ENCODE data around the gene TCFL5. TPM values are rescaled to one million over a fixed set of nuclear protein-coding genes. Genes with fewer than 3 reads are reported as not detected.
A peak's percentile ranks its signal among the peaks of the same experiment; 100 is the strongest.

The TCFL5 gene
- total and polyA plus RNA-seq, 10 donors, result 4.1 to 8.8 (median 6.3) TPM

DNA sequence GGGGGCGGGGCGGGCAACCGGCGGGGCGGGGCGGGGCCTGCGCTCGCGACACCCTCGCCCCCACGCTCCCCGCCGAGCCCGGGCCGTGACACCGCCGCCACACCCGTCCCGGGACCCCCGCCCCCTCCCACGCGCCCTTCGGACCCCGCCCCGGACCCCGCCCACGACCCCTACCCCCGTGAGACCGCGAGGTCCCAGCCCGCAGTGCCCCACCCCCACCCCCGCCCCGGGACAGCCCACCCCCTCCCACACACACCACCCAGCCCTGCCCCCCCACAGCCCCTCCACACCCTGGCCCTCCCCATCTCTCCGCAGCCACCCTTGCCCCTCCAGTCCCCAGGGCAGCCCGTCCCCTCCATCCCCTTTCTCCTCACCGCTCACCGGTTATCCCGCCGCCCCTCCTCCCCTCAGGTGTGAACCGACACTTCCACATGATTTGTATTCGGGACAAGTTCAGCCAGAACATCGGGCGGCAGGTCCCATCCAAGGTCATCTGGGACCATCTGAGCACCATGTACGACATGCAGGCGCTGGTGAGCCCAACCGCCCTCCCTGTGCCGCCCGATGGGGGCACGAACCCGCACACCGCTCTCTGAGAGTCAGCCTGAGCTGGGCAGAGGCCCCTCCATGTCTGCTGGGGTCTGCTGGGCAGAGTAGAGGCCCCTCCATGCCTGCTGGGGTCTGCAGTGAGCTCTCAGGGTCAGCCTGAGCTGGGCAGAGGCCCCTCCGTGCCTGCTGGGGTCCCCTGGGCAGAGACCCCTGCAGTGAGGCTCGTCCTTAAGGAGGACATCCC, 64.7 kb downstream of the TCFL5 start:
- H3K4me1 ChIP-seq, result peaks cover 5 to 61% (median 38%) of the 10 kb centered on the region in 6 donors
- no peaks in the 10 kb centered on the region for H3K9me3 ChIP-seq
- H3K4me3 ChIP-seq, result peak overlapping the region; percentile 47 to 73 (median 62)
- no peaks in the 10 kb centered on the region for H3K27me3 ChIP-seq (replicated peaks in 1 of 7)
- no peak for DNase-seq
- 22 to 66% (median 31%) methylated on average over 16 to 52 of the region's 53 CpGs for WGBS, 5 donors
- TF ChIP-seq POLR2A (IDR thresholded peaks at IDR 0.05) (no peak), POLR2AphosphoS5 (IDR thresholded peaks at IDR 0.05) (no peak)
- TF ChIP-seq, protein P1, sequence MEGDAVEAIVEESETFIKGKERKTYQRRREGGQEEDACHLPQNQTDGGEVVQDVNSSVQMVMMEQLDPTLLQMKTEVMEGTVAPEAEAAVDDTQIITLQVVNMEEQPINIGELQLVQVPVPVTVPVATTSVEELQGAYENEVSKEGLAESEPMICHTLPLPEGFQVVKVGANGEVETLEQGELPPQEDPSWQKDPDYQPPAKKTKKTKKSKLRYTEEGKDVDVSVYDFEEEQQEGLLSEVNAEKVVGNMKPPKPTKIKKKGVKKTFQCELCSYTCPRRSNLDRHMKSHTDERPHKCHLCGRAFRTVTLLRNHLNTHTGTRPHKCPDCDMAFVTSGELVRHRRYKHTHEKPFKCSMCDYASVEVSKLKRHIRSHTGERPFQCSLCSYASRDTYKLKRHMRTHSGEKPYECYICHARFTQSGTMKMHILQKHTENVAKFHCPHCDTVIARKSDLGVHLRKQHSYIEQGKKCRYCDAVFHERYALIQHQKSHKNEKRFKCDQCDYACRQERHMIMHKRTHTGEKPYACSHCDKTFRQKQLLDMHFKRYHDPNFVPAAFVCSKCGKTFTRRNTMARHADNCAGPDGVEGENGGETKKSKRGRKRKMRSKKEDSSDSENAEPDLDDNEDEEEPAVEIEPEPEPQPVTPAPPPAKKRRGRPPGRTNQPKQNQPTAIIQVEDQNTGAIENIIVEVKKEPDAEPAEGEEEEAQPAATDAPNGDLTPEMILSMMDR (IDR thresholded peaks at IDR 0.05 in 8 of 11, conservative IDR thresholded peaks at IDR 0.05 in 3 of 11), result no peak
- peak overlapping the region; percentile 91 to 98 (median 94) for H3K27ac ChIP-seq
- H3K36me3 ChIP-seq, result peaks cover 0 to 40% (median 37%) of the 10 kb centered on the region in 6 donors
- intact Hi-C loops (cut with DNase I; ENCODE audit: low total_unique reads), result no loop called here

DNA sequence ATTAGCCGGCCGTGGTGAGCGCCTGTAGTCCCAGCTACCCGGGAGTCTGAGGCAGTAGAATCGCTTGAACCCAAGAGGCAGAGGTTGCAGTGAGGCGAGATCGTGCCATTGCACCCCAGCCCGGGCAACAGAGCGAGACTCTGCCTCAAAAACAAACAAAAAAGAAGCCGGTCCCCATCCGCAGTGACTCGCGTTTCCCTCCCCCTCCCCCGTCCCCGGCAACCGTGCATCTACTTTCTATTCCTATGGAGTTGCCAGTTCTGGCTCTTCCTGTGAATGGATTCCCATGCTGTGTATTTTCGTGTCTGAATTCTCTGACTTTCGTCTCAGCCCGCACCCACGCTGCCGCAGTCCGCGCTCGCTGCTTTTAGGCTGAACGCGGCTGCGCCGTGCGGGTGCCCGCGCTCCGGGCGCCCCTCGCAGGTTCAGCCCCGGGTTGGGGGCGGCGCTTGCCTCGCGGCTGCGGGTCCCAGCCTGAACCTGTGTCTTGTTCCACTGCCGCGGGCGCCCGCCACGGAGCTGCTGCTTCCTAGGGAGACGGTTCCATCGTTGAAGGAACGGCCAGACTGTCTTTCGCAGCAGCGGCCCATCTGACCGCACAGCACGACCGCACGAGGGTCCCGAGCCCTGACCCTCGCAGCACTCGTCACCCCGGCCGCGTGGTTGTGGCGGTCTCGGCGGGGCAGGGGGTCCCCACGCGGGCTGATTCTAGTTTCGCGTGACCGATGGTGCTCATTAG, 66.4 kb downstream of the TCFL5 start:
- Histone ChIP-seq H3K4me3 (peak overlapping the region; percentile 47 to 73 (median 64)), H3K9me3 (no peaks in the 10 kb centered on the region), H3K4me1 (peaks cover 5 to 70% (median 46%) of the 10 kb centered on the region in 6 donors), H3K36me3 (peaks cover 0 to 27% (median 24%) of the 10 kb centered on the region in 6 donors), H3K27ac (peak overlapping the region; percentile 57 to 98 (median 94)), H3K27me3 (replicated peaks in 1 of 7) (no peaks in the 10 kb centered on the region)
- TF ChIP-seq POLR2A (IDR thresholded peaks at IDR 0.05) (no peak), POLR2AphosphoS5 (IDR thresholded peaks at IDR 0.05) (peak; percentile 44 to 68 (median 62))
- peak; percentile 93 for DNase-seq
- intact Hi-C loops (cut with DNase I; ENCODE audit: low total_unique reads), result no loop called here
- WGBS, 5 donors, result 0 to 1% (median 1%) methylated on average over 48 to 68 of the region's 68 CpGs

GRCh38 chr20:62794007-62794724, 67.5 kb downstream of the TCFL5 start:
- Histone ChIP-seq H3K4me1 (peaks cover 5 to 70% (median 46%) of the 10 kb centered on the region in 6 donors), H3K9me3 (no peaks in the 10 kb centered on the region), H3K27ac (peak overlapping the region; percentile 89 to 98 (median 94)), H3K4me3 (peak overlapping the region; percentile 47 to 73 (median 64)), H3K36me3 (peaks cover 0 to 17% (median 14%) of the 10 kb centered on the region in 6 donors), H3K27me3 (replicated peaks in 1 of 7) (no peaks in the 10 kb centered on the region)
- TF ChIP-seq, protein P1 (IDR thresholded peaks at IDR 0.05 in 8 of 11, conservative IDR thresholded peaks at IDR 0.05 in 3 of 11), result peak in 3 of 11 experiments; percentile 22 to 39 (median 24)
- peak; percentile 93 to 97 (median 96) for TF ChIP-seq POLR2AphosphoS5 (IDR thresholded peaks at IDR 0.05)
- peak; percentile 62 to 75 (median 62) for TF ChIP-seq POLR2A (IDR thresholded peaks at IDR 0.05)
- peak; percentile 100 for DNase-seq
- intact Hi-C loops (cut with DNase I; ENCODE audit: low total_unique reads), result loop anchor here (5.0 kb wide), 2 partner anchors 127 to 292 kb away; no protein-coding TSS in a partner anchor
- WGBS, 5 donors, result 1 to 2% (median 1%) methylated on average over 30 to 69 of the region's 69 CpGs

DNA sequence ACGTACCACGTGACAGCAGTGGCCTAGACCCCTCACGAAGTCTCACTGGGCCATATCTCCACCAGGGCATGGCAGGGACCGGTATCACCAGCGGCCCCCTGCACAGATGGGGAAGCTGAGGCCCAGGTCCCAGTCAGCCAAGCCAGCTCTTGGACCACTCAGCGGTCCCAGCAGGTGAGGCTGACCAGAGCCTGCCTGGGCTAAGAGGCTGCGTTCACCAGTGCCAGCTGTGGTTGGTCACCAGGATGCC, 67.9 kb downstream of the TCFL5 start:
- Histone ChIP-seq H3K27ac (peak overlapping the region; percentile 89 to 98 (median 94)), H3K9me3 (no peaks in the 10 kb centered on the region), H3K36me3 (peaks cover 0 to 12% (median 9%) of the 10 kb centered on the region in 6 donors), H3K27me3 (replicated peaks in 1 of 7) (no peaks in the 10 kb centered on the region), H3K4me1 (peaks cover 5 to 67% (median 43%) of the 10 kb centered on the region in 6 donors), H3K4me3 (peak overlapping the region in 6 of 8 donors; percentile 13 to 73 (median 42))
- 57 to 80% (median 61%) methylated on average over 1 to 7 of the region's 7 CpGs for WGBS, 5 donors
- TF ChIP-seq POLR2AphosphoS5 (IDR thresholded peaks at IDR 0.05), result no peak
- no peak for TF ChIP-seq POLR2A (IDR thresholded peaks at IDR 0.05)
- TF ChIP-seq, protein P1 (IDR thresholded peaks at IDR 0.05 in 8 of 11, conservative IDR thresholded peaks at IDR 0.05 in 3 of 11), result no peak
- intact Hi-C loops (cut with DNase I; ENCODE audit: low total_unique reads), result loop anchor here (5.0 kb wide), 2 partner anchors 126 to 291 kb away; no protein-coding TSS in a partner anchor
- DNase-seq, result no peak

All from spleen (tissue), 11 donors.